CD4-positive, alpha-beta T cell treated with Interferon alpha-2 for 1 hour (primary cell): ENCODE data around the gene LINC01488.

Experiments
- DNase-seq, 2 donors: peaks; one replicate each; pipeline ENCODE4 v3.0.0-alpha.2; 2020 to 2022

The LINC01488 gene

DNA sequence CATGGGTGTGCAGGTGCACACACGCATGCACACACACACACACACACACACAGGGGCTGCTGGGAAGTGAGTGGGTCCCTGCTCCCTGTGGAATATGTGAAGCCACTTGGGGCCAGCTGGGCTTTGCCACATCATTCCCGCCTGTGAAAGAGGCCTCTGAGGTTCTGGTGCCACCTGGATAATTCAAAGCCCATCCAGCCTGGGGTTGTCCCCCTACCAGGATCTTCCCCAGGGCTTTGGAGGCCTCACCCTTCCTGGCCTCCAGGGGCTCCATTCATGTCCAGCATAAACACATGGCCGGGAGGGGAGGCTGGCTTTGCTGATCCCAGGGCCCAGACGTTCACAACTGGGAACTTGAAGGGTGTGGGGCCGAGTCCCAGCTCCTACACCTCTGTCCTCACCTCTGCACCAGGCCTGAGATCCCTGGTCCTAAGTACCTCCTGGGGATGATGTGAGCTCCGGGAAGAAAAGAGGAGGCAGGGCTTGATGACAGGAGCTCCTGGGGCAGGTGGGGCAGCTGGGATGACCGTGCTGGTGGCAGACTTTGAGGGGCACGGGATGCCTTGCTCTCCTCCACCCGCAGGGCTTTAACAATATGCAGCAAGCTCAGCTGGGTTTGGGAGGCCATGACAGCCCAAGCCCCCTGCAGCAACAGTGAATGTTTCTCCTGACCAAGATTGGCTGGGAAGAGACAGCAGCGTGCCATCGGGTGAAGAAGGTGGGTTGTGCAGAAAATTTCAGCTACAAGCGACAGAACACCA lies 14.2 kb downstream of the LINC01488 start:
- DNase-seq = no peak

DNA sequence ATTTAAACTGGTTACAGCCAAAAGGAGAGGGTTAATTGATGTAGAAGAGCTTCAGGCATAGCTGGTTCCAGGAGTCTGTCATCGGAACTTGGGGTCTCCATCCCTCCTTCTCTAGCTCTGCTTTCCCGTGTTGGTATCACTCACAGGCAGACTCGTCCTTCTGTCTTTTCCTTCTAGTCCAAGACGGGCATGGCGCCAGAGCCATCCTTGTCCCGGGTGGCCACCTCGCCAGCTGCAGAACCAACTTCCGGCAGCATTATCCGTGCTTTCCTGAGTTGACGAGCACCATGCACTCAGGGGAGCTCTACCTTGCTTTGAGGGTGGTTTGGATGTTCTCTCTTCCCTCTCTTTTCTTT lies 14.7 kb downstream of the LINC01488 start:
- DNase-seq = no peak

DNA sequence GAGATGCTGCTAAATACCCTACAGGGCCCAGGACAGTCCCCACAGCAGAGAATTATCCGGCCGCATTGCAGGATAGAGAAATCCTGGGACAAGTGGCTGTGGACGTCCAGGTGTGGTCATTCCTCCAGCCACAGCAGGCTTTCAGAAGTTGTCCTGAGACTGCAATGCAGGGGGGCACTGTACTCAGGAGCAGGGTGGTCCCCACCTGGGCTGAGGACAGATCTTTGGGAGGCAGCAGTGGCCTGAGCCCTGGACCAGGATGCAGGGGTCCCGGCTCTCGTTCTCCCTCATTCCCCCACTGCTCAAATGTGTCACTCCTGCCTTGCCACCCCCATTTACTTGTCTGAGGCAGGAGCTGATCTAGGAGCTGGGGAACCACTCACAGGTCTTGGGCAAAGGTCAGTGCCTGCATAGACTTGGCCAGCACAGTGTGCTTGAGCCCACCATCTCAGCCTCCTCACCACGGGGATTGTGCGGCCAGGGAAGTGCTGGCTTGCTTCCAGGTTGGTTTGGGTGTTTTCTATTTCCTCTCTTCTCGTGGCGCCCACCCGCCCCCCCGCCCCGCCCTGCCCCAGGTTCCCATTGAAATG lies 15.3 kb downstream of the LINC01488 start:
- no peak for DNase-seq

DNA sequence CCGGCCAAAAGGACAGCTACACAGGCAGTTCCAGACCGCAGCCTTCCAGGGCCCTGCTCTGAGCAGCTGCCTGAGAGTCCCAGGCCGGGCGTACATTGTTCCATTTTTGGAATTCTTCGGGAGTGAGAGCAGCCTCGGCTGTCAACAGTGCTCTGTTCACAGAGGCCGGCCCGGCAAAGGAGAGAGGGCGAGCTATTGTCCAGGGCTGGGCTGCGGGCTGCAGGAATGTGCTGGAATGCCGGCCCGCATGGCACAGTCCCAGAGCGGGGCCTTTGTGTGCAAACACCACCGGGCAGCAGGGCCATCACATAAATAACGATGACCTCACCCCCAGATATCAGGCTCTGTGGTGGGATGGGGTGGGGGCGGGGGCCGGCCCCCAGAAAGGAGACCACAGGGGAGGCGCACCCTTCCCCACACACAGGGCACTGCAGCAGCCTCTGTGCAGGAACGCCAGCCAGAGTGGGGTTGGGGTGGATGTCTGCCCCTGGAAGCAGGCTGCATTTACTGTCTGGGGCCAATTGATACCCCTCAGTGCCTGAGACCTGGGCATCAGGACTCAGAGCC lies 15.8 kb downstream of the LINC01488 start:
- DNase-seq = no peak

DNA sequence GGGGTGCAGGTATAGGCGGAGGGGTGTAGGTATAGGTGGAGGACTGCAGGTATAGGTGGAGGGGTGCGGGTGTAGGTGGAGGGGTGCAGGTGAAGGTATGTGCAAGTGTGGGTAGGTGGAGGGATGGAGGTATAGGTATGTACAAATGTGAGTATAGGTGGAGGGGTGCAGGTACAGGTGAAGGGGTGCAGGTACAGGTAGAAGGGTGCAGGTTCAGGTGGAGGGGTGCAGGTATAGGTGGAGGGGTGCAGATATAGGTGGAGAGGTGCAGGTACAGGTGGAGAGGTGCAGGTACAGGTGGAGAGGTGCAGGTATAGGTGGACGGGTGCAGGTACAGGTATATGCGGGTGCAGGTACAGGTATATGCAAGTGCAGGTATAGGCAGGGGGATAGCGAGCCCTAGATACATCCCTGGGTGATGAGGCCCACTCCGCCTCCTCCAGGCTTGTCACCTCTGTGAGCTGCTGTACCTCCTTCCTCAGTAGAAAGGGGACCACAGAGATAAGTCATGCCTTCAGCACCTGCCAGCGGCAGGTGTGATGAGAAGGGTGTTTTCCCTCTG lies 17.2 kb downstream of the LINC01488 start:
- DNase-seq = no peak

DNA sequence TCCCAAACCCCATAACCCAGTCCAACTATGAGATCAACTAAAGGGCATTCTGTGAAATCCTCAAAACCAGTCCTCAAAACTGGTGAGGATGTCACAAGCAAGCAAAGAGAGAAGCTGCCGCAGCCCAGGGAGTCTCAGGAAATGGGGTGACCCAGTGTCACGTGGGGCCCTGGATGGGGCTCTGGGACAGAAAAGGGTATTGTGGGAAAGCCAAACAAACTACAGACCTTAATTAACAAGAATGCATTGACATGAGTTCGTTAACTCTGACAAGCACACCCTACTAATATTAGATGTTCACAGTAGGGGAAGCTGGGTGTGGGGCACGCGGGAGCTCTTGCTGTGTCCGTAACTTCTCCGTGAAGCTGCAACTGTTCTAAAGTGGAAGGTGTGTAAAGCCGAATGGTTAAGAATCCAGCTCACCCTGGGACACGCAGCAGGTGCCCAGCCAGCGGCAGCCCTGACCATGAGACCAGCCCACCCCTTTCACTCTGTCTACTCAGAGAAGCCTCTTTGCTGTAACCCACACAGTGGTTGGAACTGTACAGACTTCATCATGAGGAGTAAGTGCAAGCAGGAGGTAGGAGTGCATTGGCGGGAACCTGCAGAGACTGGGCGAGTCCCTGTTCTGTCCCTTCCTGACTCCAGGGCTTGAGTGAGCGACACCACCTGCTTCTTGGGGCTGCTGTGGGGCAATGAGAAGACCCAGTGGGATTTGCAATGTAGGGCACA lies 17.9 kb downstream of the LINC01488 start:
- DNase-seq = no peak

DNA sequence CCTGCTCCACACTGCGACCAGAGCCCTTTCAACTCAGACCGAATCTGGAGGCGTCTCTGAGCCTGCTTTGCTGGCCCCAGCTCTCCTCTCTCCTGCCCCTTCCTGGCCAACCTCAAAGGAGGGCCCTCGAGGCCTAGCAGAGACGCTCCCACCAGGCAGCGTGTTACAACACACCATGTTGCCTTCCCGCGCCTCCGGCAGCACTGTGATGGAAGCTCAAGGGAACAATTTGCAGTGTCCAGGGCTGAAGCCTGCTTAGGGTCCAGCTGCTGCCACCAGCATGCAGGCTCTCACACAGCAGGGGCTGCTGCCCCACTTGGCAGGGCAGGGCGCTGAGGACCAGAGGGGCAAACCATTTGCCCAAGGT lies 18.4 kb downstream of the LINC01488 start:
- DNase-seq = no peak

DNA sequence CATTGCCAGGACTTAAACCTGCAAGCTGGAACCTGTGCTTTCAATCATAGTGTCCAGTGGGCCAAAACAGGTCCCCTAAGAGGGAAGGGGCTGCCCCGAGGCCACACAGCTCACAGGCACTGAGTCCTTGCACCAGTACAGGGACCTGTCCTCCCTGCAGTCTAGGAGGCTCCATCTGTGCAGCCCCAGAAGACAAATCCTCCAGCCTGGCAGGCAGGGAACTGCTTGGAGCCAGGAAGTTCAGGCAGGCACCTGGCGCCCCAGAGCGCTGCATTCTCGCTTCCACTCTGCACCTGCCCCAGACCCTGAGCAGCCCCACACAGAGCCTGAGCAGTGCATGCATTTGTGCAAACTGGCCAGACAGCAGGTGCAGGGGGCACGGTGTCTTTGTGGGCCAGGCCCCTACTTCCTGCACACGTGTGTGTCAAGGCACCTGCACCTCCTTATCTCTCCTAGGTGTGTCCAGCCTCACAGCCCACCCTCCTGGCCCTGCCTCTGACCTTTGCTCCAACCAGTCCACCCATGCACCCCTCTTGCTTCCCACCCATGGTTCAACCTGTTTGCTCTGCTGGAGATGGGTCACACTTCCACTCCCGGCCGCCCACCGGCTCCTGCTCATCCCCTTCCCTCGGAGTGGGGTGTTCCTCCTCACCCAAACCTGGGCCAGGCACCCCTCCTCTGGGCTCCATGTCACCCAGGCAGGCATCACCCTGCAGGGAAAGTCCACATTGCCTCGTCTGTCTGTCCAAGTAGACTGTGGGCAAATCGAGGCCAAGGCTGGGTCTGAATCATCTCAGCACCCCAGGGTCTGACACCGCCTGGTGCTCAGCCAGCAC lies 19.0 kb downstream of the LINC01488 start:
- DNase-seq = no peak

DNA sequence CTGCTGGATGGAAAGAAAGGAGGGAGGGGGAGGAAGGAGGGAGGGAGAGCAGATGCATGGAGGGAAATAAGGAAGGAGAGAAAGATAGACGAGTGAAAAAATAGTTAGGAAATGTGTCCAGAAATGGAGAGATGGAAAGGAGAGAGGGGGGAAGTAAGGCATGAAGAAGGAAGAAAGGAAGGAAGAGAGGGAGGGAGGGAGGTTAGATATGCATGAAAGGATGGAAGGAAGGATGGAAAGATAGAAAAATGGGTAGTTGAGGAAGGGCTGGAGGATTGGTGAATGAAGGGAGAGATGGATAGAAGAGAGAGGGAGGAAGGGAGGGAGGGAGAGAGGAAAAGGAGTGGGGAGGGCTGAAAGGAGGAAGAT lies 19.6 kb downstream of the LINC01488 start:
- no peak for DNase-seq

DNA sequence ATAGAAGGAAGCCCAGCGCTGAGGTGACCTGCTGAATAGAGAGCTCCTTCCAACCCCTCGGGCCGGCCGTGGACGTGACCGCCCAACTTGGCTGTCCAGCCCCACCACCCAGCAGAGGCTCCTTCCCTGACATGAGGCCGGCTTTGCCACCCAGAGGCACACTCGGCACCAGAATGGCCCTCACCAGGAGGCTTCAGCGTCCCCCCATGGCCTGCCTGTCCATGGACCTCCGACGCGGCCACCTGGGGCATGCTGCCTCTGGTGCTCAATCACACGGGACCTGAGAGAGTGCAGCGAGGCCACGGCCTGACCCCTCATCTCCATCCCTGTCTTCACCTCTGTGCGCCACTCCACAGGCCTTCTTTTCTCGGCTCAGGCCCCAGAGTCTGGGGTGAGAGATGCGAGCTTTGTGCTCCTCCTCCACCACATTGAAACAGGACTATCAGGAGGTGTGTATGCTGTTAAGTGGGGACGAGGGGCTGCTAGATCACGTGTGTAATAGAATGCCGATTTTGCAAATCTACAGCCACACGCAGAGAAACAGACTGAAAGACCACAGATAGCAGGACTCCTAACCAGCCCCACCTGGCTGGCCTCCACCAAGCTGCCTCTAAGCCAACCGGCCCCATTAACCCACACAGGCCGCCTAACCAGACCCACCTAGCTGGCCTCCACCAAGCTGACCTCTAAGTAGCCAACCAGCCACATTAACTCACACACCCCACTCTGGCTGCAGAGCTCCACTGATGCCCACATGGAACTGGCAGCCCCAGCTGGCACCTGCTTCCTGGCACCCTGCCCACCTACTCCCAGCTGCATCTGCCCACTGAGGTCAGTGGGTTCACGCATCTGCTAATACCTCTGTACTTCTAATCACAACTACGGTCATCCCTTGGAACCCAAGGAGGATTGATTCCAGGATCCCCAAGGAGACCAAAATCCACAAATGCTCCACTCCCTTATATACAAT lies 20.7 kb downstream of the LINC01488 start:
- DNase-seq = no peak

DNA sequence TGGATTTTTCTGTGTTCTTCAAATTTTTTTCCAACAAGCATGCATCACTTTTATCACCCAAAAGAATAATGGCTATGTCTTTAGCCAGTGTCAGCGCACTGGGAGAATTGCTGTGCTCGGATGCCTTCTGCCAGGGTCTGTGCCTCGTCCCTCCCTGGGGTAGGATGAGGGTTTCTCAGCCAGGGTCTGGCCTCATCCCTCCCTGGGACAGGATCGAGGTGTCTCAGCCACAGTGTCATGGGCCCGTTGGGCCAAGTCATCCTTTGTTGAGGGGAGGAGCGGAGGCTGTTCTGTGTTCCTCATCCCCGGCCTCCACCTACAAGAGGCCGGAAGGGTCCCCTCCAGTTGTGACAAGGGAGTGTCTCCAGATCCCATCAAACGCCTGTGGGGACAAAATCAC lies 22.7 kb downstream of the LINC01488 start:
- DNase-seq = no peak

DNA sequence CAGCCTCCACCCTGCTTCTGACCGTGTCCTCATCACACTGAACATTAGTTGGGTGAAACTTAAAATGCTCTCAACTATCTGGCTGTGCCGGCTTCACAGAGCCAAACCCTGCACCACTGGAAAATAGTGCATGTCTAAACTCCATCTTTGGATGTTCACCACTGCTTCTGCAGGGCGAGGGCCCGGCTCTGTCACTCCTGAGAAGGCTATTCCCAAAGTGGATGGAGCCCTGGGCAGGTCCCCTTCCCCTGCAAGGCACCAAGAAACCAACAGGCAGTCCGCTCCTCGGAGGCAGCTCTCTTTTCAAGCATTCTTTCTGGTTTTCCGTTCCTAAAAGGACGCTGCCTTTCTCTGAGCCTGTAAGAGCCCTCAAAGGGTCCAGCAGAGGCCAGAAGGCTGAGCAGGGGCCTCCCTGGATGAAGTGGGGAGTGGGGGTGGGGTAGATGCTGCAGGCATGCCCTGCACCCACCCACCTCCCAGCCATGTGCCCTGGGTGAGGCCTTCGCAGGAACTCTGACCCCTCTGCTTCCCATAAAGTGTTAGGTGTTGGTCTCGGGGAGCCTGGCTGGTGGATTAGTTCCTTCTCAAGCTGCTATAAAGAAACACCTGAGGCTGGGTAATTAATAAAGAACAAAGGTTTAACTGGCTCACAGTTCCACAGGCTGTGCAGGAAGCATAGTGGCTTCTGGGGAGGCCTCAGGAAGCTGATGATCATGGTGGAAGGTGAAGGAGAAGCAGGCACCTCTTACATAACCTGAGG lies 23.3 kb downstream of the LINC01488 start:
- no peak for DNase-seq

DNA sequence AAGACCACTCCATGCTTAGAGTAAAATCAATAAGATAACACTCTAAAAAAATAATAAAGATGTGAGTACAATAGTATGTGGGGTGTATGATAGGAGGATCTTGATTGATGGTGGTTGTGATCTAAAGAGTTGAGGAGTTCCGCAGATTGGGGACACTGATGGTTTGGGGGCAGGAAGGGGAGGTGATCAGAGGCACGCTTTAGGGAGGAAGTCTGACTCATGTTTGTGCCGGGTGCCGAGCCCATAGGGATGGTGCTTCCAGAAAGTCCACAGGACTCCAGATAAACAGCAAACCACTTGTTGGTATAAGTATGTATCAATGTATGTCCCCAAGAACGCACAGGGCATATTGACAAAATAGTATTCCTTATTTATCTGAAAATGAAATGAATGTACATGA lies 27.5 kb downstream of the LINC01488 start:
- DNase-seq = no peak

DNA sequence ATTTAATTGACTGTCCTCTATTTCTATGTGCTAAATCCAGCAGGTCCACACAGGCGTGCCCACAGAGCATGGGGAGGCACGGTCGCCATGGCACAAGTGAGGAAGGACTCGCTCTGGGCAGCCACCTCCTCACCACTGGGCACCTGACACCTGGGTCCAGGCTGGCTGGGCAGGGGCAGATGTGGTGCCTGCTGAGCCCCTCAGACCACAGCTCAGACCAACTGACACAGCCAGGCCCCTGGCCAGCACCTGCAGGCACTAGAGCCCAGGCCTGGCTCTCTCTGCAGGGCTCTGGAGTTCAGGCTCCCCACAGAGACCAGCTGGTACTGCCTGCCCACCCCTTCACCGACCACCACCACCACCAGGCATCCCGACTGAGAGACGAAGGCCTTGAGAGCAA lies 27.9 kb downstream of the LINC01488 start:
- DNase-seq = no peak

DNA sequence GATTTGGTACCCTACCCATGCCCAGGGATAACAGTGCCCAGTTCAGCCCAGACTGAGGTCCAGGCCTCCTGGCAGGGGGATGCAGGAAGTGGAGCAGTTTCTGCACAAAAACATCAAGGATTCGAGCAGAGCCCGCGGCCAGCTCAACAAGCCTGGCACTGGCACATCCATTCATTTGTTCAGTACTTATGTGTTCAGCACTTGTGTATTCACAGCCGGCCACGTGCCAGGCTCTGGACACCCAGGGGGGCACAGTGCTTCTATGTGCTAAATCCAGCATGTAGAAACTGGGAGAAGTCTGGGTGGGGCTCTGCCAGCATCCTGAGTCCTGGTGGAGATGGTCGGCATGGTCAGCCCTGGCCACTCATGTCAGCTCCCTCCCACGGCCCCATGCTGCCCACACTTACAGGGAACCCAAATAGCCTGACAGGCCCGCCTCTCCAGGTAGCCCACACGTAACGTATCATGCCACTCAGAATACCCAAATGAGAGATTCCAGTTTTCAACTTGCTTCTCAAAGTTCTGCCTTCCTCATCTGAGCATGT lies 28.5 kb downstream of the LINC01488 start:
- DNase-seq = no peak

DNA sequence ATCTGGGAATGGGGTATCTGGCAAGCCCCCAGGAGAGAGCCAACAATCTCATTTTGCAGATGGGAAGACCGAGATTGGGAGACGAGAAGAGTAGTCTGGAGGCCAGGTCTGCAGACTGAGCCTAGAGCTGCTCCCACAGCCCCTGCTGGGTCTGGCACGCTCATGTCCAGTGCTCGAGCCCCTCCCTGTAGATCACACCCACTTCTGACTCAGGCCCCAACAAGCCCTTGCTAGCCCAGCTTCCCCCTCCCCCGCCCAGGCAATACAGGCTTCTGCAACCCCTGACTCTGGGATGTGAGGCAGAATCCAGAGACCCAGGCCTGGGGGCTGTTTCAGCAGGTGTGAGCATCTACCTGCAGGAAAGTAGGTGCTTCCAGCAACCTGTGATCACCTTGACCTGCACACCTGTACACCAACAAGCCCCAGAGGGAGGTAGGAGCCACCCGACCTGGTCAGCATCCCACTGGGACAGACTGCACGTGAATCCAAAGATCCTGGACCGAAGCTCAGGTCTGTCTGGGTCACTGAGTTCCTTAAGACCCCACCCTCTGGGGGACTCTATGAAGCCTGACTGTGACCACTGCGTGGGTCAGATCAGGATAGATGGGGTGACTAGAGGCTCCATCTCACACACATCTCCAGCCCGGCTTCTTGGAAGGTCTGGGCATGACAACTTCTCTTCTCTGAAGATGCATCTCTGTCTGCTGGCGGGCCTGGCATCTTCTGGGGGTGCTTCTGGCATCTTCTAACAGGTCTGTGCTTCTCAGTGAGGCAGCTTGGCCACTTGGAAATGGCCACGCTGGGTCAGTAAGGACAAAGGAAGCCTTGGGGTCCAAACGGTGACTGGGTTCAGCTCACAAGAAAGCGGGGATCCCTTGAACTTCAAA lies 29.3 kb downstream of the LINC01488 start:
- no peak for DNase-seq

DNA sequence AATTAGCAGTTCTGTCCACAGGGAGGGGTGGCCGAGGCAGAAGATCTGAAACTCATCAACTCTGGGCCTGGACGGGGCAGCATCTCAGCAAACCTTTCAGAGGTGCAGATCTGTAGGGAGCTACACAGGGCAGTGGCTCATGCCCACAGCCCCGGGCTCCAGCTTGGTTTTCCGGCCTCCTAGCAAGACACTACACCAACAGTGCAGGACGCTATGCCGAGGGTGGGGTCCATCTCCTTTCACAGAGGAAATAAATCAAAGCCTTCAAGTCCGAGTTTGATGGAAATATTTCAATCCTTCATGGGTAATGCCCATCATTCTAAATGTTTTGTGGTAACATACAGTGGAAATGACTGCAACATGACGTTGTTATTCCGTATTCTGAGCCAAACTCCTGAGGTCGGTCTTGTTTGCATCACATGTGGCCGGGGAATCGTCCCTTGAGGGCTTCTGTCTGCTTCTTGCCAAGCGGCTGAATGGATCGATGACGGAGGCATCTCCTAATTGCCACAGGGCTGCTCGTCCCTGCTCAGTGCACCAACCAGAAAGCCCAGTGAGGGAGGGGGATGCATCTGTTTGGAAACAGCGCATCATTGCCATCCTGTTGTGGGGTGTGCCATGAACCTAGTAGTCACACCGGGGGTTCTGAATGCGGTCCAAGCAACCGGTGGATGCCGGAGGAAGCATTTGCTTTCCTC lies 30.0 kb downstream of the LINC01488 start:
- DNase-seq = no peak

DNA sequence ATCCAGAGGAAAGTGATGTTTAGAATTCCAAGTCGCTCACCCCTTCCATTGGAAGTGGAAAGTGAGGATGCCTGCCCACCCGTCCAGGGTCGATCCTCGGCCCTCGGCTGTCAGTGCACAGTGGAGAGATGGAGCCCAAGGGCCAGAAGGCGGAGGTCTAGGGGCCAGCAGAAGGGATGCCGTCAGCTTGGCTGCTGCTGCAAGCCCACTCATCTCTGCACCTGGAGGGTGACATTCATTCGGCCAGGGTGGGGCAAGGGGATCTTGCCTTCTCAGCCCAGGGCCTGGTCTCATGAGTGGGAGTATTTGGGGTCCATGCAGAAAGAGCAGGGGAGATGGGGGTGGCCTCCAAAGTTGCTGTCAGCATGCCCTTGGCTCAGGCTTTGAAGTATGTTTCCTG lies 30.7 kb downstream of the LINC01488 start:
- no peak for DNase-seq

DNA sequence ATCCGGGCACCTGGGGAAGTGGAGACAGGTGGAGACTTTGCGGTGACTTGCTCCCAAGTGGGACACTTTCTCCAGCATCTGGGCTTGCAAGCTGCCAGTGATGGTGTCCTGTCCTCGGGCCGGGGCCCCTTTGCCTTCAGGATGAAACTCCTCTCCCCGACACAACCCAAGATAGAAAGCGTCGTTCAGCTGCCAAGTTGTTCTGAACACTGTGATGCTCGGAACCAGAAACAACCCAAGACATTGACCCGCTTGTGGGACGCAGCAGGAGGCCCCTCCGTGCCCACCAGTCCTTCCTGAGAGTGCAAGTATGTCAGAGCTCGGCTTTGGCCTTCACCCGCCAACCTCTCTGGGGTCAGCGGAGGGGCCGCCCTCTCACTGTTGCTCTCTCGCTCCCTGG lies 31.3 kb downstream of the LINC01488 start:
- no peak for DNase-seq
